ENCODE results near the gene SSC5D.

The SSC5D gene

DNA sequence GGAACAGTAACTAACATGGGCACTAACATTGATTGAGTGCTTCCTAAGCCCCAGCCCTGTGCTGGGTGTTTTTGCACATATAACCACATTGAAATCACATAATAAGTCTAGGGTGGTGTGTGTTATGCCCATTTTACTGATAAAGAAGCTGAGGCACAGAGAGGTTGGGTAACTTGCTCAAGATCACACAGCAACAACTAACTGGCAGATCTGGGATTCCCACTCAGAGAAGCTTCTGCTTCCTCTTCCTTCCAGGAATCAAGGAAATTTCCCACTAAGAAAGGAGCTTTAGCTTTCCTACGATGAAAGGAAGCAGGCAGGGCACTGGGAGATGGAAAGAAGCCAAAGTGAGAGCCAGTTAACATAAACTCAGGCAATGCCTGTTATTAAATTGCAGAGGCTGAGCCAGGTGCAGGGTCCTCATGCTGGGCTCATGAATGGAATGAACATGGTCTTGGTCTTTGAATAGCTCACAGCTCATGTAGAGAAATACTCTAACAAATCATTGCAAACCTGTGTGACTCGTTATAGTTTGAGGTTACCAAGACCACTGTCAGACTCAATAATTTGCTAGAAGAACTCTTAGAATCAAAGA, 10.1 kb downstream of the SSC5D start:
- H3K36me3 ChIP-seq (ENCODE audit: control insufficient read depth in 2 of 2, insufficient read depth in 1 of 2, low read length in 2 of 2) = no peaks in the 10 kb centered on the region
- ChIA-PET POLR2A (interaction anchor here (1.4 to 1.7 kb wide), 2 partner anchors 12 to 22 kb away, joined by 3 to 4 read pairs; partner anchors contain the start of gene ZNF628), CTCF (interaction anchor here (0.6 to 2.3 kb wide), 5 partner anchors 31 to 673 kb away, joined by 3 to 24 read pairs (median 3); no protein-coding TSS in a partner anchor)
- H3K4me1 ChIP-seq (ENCODE audit: control insufficient read depth, insufficient read depth, low read length) = no peaks in the 10 kb centered on the region
- TF ChIP-seq HOXA7 (CRISPR knock-in tag; IDR thresholded peaks at IDR 0.05; ENCODE audit: borderline replicate concordance) (no peak), ZNF768 (tag by site-specific recombination; IDR thresholded peaks at IDR 0.05) (peak; percentile 89; the same call in 1 of the 2 replicates)
- no peaks in the 10 kb centered on the region for H3K9me3 ChIP-seq (ENCODE audit: control insufficient read depth, insufficient read depth, low read depth, low read length)
- no peak overlapping the region for H3K27ac ChIP-seq (ENCODE audit: extremely low read depth, low read depth, low read length)
- H3K4me3 ChIP-seq (ENCODE audit: low read depth, low read length) = no peak overlapping the region

DNA sequence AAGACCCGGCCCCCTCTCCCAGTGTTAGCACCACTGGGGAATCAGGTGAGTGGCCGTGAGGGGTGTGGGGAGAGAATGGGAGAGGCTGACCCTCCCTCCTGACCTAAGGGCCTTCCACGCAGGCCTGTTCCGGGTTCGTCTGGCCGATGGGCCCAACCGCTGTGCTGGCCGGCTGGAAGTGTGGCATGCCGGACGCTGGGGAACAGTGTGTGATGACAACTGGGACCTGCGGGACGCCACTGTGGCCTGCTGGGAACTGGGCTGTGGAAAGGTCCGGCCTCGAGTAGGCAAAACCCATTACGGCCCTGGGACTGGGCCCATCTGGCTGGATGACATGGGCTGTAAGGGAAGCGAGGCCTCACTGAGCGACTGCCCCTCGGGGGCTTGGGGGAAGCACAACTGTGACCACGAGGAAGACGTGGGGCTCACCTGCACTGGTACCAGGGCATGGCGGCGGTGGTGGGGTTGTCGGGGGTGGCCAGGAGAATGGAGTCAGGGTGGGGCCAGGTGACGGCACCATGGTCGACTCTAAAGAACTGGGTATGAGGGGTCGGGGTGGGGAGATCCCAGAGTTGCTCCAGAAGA, 12.2 kb downstream of the SSC5D start:
- H3K4me3 ChIP-seq (ENCODE audit: low read depth, low read length) = no peak overlapping the region
- H3K4me1 ChIP-seq (ENCODE audit: control insufficient read depth, insufficient read depth, low read length) = no peaks in the 10 kb centered on the region
- no peaks in the 10 kb centered on the region for H3K36me3 ChIP-seq (ENCODE audit: control insufficient read depth in 2 of 2, insufficient read depth in 1 of 2, low read length in 2 of 2)
- H3K27ac ChIP-seq (ENCODE audit: extremely low read depth, low read depth, low read length) = no peak overlapping the region
- ChIA-PET POLR2A (interaction anchor here (0.7 kb wide), 1 partner anchor 24 kb away, joined by 3 read pairs; the partner anchor contains the start of gene ZNF628), CTCF (interaction anchor here (0.9 to 12.1 kb wide), 3 partner anchors 15 to 33 kb away, joined by 3 to 152 read pairs (median 4); partner anchors contain the start of gene NAT14)
- H3K9me3 ChIP-seq (ENCODE audit: control insufficient read depth, insufficient read depth, low read depth, low read length) = no peaks in the 10 kb centered on the region
- no peak for TF ChIP-seq ZNF211 (tag by site-specific recombination; IDR thresholded peaks at IDR 0.05; ENCODE audit: low read depth)
- no peak for TF ChIP-seq ZNF341 (tag by site-specific recombination; IDR thresholded peaks at IDR 0.05; ENCODE audit: low read depth)
- TF ChIP-seq ZNF785 (tag by site-specific recombination; IDR thresholded peaks at IDR 0.05) = no peak
- TF ChIP-seq, protein P1, sequence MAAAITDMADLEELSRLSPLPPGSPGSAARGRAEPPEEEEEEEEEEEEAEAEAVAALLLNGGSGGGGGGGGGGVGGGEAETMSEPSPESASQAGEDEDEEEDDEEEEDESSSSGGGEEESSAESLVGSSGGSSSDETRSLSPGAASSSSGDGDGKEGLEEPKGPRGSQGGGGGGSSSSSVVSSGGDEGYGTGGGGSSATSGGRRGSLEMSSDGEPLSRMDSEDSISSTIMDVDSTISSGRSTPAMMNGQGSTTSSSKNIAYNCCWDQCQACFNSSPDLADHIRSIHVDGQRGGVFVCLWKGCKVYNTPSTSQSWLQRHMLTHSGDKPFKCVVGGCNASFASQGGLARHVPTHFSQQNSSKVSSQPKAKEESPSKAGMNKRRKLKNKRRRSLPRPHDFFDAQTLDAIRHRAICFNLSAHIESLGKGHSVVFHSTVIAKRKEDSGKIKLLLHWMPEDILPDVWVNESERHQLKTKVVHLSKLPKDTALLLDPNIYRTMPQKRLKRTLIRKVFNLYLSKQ (tag by site-specific recombination; IDR thresholded peaks at IDR 0.05; ENCODE audit: borderline replicate concordance) = no peak
- TF ChIP-seq, protein P2, sequence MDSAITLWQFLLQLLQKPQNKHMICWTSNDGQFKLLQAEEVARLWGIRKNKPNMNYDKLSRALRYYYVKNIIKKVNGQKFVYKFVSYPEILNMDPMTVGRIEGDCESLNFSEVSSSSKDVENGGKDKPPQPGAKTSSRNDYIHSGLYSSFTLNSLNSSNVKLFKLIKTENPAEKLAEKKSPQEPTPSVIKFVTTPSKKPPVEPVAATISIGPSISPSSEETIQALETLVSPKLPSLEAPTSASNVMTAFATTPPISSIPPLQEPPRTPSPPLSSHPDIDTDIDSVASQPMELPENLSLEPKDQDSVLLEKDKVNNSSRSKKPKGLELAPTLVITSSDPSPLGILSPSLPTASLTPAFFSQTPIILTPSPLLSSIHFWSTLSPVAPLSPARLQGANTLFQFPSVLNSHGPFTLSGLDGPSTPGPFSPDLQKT (IDR thresholded peaks at IDR 0.05; ENCODE audit: borderline replicate concordance, low read depth, low read length) = no peak
- TF ChIP-seq ZNF138 (tag by site-specific recombination; IDR thresholded peaks at IDR 0.05; ENCODE audit: borderline replicate concordance) = no peak
- no peak for TF ChIP-seq GFI1B (tag by site-specific recombination; IDR thresholded peaks at IDR 0.05)
- no peak for TF ChIP-seq SP3 (tag by site-specific recombination; IDR thresholded peaks at IDR 0.05)
- no peak for TF ChIP-seq ZNF792 (tag by site-specific recombination; IDR thresholded peaks at IDR 0.05)
- no peak for TF ChIP-seq ZNF248 (tag by site-specific recombination; IDR thresholded peaks at IDR 0.05)
- TF ChIP-seq, protein P3, sequence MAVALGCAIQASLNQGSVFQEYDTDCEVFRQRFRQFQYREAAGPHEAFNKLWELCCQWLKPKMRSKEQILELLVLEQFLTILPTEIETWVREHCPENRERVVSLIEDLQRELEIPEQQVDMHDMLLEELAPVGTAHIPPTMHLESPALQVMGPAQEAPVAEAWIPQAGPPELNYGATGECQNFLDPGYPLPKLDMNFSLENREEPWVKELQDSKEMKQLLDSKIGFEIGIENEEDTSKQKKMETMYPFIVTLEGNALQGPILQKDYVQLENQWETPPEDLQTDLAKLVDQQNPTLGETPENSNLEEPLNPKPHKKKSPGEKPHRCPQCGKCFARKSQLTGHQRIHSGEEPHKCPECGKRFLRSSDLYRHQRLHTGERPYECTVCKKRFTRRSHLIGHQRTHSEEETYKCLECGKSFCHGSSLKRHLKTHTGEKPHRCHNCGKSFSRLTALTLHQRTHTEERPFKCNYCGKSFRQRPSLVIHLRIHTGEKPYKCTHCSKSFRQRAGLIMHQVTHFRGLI (tag by site-specific recombination; IDR thresholded peaks at IDR 0.05) = no peak
- TF ChIP-seq MEIS1 (CRISPR knock-in tag; IDR thresholded peaks at IDR 0.05; ENCODE audit: borderline replicate concordance) = no peak

DNA sequence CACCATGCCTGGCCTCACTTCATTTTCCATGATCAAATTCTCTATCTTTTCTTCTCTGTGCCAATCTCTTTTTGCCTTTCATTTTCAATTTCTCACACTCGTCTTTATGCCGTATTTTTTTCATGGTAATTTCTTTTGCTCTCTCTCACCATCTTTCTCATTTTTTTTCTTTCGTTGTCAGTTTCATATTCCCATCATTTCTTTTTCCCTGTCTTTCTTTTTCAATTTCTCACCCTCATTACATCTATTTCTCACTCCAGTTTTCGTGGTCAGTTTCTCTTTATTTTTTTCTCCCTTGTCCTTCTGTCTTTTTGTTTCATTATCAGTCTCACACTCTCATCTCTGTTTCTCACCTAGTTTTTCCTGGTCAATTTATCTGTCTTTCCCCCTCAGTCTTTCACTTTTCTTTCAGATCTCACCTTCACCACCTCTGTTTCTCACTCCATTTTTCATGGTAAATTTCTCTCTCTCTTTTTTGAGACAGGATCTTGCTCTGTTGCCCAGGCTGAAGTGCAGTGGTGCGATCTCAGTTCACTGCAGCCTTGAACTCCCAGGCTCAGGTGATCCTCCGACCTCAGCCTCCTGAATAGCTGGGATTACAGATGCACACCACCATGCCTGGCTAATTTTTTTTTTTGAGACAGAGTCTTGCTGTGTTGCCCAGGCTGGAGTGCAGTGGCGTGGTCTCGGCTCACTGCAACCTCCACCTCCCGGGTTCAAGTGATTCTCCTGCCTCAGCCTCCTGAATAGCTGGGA, 14.1 kb downstream of the SSC5D start:
- POLR2A ChIA-PET = interaction anchor here (0.6 to 1.6 kb wide), 5 partner anchors 15 to 433 kb away, joined by 3 to 5 read pairs (median 4); partner anchors contain the start of genes ISOC2 and NAT14
- TF ChIP-seq ZFHX2 (tag by site-specific recombination; conservative IDR thresholded peaks at IDR 0.05) = no peak
- no peak for TF ChIP-seq REPIN1 (tag by site-specific recombination; IDR thresholded peaks at IDR 0.05; ENCODE audit: low read depth)
- TF ChIP-seq ZNF48 (tag by site-specific recombination; IDR thresholded peaks at IDR 0.05) = no peak
- TF ChIP-seq, protein P4, sequence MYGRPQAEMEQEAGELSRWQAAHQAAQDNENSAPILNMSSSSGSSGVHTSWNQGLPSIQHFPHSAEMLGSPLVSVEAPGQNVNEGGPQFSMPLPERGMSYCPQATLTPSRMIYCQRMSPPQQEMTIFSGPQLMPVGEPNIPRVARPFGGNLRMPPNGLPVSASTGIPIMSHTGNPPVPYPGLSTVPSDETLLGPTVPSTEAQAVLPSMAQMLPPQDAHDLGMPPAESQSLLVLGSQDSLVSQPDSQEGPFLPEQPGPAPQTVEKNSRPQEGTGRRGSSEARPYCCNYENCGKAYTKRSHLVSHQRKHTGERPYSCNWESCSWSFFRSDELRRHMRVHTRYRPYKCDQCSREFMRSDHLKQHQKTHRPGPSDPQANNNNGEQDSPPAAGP (tag by site-specific recombination; IDR thresholded peaks at IDR 0.05) = no peak
- no peak for TF ChIP-seq BCL11A (tag by site-specific recombination; IDR thresholded peaks at IDR 0.05; ENCODE audit: low read depth)
- TF ChIP-seq ZNF670 (tag by site-specific recombination; IDR thresholded peaks at IDR 0.05; ENCODE audit: low read depth) = no peak
- no peak for TF ChIP-seq ZNF292 (tag by site-specific recombination; IDR thresholded peaks at IDR 0.05; ENCODE audit: borderline replicate concordance, low read depth)
- TF ChIP-seq, protein P5, sequence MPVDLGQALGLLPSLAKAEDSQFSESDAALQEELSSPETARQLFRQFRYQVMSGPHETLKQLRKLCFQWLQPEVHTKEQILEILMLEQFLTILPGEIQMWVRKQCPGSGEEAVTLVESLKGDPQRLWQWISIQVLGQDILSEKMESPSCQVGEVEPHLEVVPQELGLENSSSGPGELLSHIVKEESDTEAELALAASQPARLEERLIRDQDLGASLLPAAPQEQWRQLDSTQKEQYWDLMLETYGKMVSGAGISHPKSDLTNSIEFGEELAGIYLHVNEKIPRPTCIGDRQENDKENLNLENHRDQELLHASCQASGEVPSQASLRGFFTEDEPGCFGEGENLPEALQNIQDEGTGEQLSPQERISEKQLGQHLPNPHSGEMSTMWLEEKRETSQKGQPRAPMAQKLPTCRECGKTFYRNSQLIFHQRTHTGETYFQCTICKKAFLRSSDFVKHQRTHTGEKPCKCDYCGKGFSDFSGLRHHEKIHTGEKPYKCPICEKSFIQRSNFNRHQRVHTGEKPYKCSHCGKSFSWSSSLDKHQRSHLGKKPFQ (tag by site-specific recombination; IDR thresholded peaks at IDR 0.05) = no peak

More for the DNA sequence above, 14.1 kb downstream of the SSC5D start:
- Histone ChIP-seq H3K27ac (ENCODE audit: extremely low read depth, low read depth, low read length) (no peak overlapping the region), H3K9me3 (ENCODE audit: control insufficient read depth, insufficient read depth, low read depth, low read length) (no peaks in the 10 kb centered on the region), H3K4me3 (ENCODE audit: low read depth, low read length) (no peak overlapping the region), H3K36me3 (ENCODE audit: control insufficient read depth in 2 of 2, insufficient read depth in 1 of 2, low read length in 2 of 2) (no peaks in the 10 kb centered on the region), H3K4me1 (ENCODE audit: control insufficient read depth, insufficient read depth, low read length) (no peaks in the 10 kb centered on the region)
- CTCF ChIA-PET = interaction anchor here (0.6 to 12.1 kb wide), 5 partner anchors 10 to 85 kb away, joined by 3 to 152 read pairs (median 6); partner anchors contain the start of gene NAT14
